GM23248 (cell line): Measurements from ENCODE around the gene FBXW9. TPM values are rescaled to one million over a fixed set of nuclear protein-coding genes. Genes with fewer than 3 reads are reported as not detected.

Source experiments
- DNase-seq: peaks from one replicate; pipeline ENCODE4 v3.0.0-alpha.2; 2015
- H2AFZ ChIP-seq: fragments of 200-600 bp; sonication (generic); 2 replicates; pipeline ENCODE4 v1.6.1; 2016; ENCODE audit warnings: antibody characterized with exemption
- H3F3A ChIP-seq: fragments of 200-600 bp; sonication (generic); 2 replicates; pipeline ENCODE4 v1.6.1; 2016; ENCODE audit warnings: mild to moderate bottlenecking, antibody characterized with exemption, mixed run types; ENCODE audit not compliant: insufficient read depth
- H3K27ac ChIP-seq: fragments of 200-600 bp; sonication (generic); 2 replicates; pipeline ENCODE4 v1.5.1; 2016; ENCODE audit warnings: mild to moderate bottlenecking
- H3K27me3 ChIP-seq: fragments of 200-600 bp; sonication (generic); replicated peaks from 2 replicates; pipeline ENCODE4 v1.6.1; 2016; ENCODE audit warnings: mild to moderate bottlenecking; ENCODE audit not compliant: insufficient read depth
- H3K36me3 ChIP-seq: fragments of 200-600 bp; sonication (generic); 2 replicates; pipeline ENCODE4 v1.6.1; 2016; ENCODE audit warnings: low read depth, mild to moderate bottlenecking
- H3K4me1 ChIP-seq: fragments of 200-600 bp; sonication (generic); 2 replicates; pipeline ENCODE4 v1.6.1; 2016; ENCODE audit warnings: mild to moderate bottlenecking; ENCODE audit not compliant: insufficient read depth
- H3K4me2 ChIP-seq: fragments of 200-600 bp; sonication (generic); one replicate; pipeline ENCODE4 v1.6.1; 2016; ENCODE audit warnings: mild to moderate bottlenecking; ENCODE audit not compliant: unreplicated experiment
- H3K4me3 ChIP-seq: fragments of 200-600 bp; sonication (generic); 2 replicates; pipeline ENCODE4 v1.5.1; 2016; ENCODE audit warnings: mild to moderate bottlenecking
- H3K79me2 ChIP-seq: fragments of 200-600 bp; sonication (generic); 2 replicates; pipeline ENCODE4 v1.6.1; 2016; ENCODE audit warnings: mild to moderate bottlenecking; ENCODE audit not compliant: insufficient read depth
- H3K9ac ChIP-seq: fragments of 200-600 bp; sonication (generic); 2 replicates; pipeline ENCODE4 v1.6.1; 2016; ENCODE audit warnings: mild to moderate bottlenecking
- H3K9me2 ChIP-seq: fragments of 200-600 bp; sonication (generic); 2 replicates; pipeline ENCODE4 v1.6.1; 2016; ENCODE audit warnings: mixed run types, mild to moderate bottlenecking, moderate library complexity; ENCODE audit not compliant: insufficient read depth
- H3K9me3 ChIP-seq: fragments of 200-600 bp; sonication (generic); one replicate; pipeline ENCODE4 v1.6.1; 2017; ENCODE audit warnings: low read depth
- H4K20me1 ChIP-seq: fragments of 200-600 bp; sonication (generic); 2 replicates; pipeline ENCODE4 v1.6.0; 2016; ENCODE audit not compliant: insufficient read depth
- EZH2 ChIP-seq: fragments of 200-600 bp; sonication (generic); IDR thresholded peaks from 2 replicates; pipeline ENCODE4 v1.6.1; 2018; ENCODE audit warnings: antibody characterized with exemption, mild to moderate bottlenecking; ENCODE audit not compliant: insufficient read depth, poor library complexity, severe bottlenecking
- EZH2phosphoT487 ChIP-seq: fragments of 200-600 bp; sonication (generic); IDR thresholded peaks from 2 replicates; pipeline ENCODE4 v1.6.1; 2018; ENCODE audit warnings: antibody characterized with exemption, moderate library complexity, mild to moderate bottlenecking, low read depth; ENCODE audit not compliant: insufficient read depth
- WGBS, 2 experiments: methylation state at CpG; one replicate each; pipeline ENCODE4 v1.1.6; 2015 to 2017; ENCODE audit warnings: low lambda C conversion rate in 2 of 2, low coverage in 1 of 2; ENCODE audit errors: missing lambda C conversion rate in 2 of 2; 5-methylcytosine and 5-hydroxymethylcytosine counted together
- in situ Hi-C: fragments of 300-500 bp; cut with MboI; formaldehyde crosslinking; loops from 2 replicates; pipeline ENCODE4 v1.15.0; 2020
- polyA plus RNA-seq: library from polyadenylated mRNA; unstranded; fragments of >200 nt; fragmentation: Nextera tagmentation; extraction: Ambion mirVana; gene quantifications from 2 replicates; pipeline ENCODE4 v1.2.1, GENCODE V29; 2016
- total RNA-seq: library from RNA; depleted of rRNA; stranded (reverse); fragments of >200 nt; shearing (Covaris generic); gene quantifications from 2 replicates; pipeline ENCODE4 v1.2.3, GENCODE V29; 2014

Gene FBXW9
- total and polyA plus RNA-seq, 2 experiments from 2014 or later = 14.2 to 22.3 TPM

- DNase-seq = no peak
- peaks cover 7% of the 10 kb centered on the region for H3K79me2 ChIP-seq
- whole genome bisulfite sequencing, 2 experiments = 73 to 82% methylated on average over 5 of the region's 5 CpGs
Measured at GRCh38 chr19:12692960-12693359, 3.5 kb downstream of the FBXW9 start.

GRCh38 chr19:12689581-12690216 is 6.7 kb downstream of the FBXW9 start:
- Histone ChIP-seq H3K4me3 (no peak overlapping the region), H3F3A (no peaks in the 10 kb centered on the region), H3K9me2 (no peaks in the 10 kb centered on the region), H3K9me3 (no peaks in the 10 kb centered on the region), H3K4me1 (no peaks in the 10 kb centered on the region), H3K27ac (no peak overlapping the region), H3K79me2 (no peaks in the 10 kb centered on the region), H4K20me1 (no peaks in the 10 kb centered on the region), H3K36me3 (no peaks in the 10 kb centered on the region), H3K27me3 (no peaks in the 10 kb centered on the region), H3K4me2 (no peak overlapping the region), H3K9ac (no peak overlapping the region), H2AFZ (no peak overlapping the region)
- DNase-seq = no peak
- in situ Hi-C loops = no loop called here
- TF ChIP-seq EZH2 (no peak), EZH2phosphoT487 (no peak)
- WGBS, 2 experiments = 78 to 82% methylated on average over 23 to 26 of the region's 26 CpGs

More at GRCh38 chr19:12692960-12693359, 3.5 kb downstream of the FBXW9 start:
- peaks cover 7% of the 10 kb centered on the region; the same call in 1 of the 2 replicates for H3K4me1 ChIP-seq
- H3K9me2 ChIP-seq = no peaks in the 10 kb centered on the region
- H3K9me3 ChIP-seq = no peaks in the 10 kb centered on the region
- H4K20me1 ChIP-seq = no peaks in the 10 kb centered on the region
- H3K9ac ChIP-seq = no peak overlapping the region
- in situ Hi-C loops = no loop called here
- TF ChIP-seq EZH2phosphoT487 (no peak), EZH2 (no peak)
- no peaks in the 10 kb centered on the region for H3K27me3 ChIP-seq
- H3K4me3 ChIP-seq = no peak overlapping the region
- H2AFZ ChIP-seq = no peak overlapping the region
- H3F3A ChIP-seq = 0 out of 2 replicates have a peak, but pooled peaks cover 5% of the 10 kb centered on the region
- no peaks in the 10 kb centered on the region for H3K36me3 ChIP-seq
- no peak overlapping the region for H3K4me2 ChIP-seq
- no peak overlapping the region for H3K27ac ChIP-seq

- WGBS, 2 experiments = 94 to 98% methylated on average over 10 to 12 of the region's 12 CpGs
- H3K27ac ChIP-seq = no peak overlapping the region
- no peaks in the 10 kb centered on the region for H3K9me2 ChIP-seq
- no peaks in the 10 kb centered on the region for H3K4me1 ChIP-seq
- no peaks in the 10 kb centered on the region for H3K9me3 ChIP-seq
- no peaks in the 10 kb centered on the region for H3K27me3 ChIP-seq
- no peaks in the 10 kb centered on the region for H4K20me1 ChIP-seq
- TF ChIP-seq EZH2 (no peak), EZH2phosphoT487 (no peak)
- H3K4me2 ChIP-seq = no peak overlapping the region
- H3F3A ChIP-seq = no peaks in the 10 kb centered on the region
- no peak overlapping the region for H2AFZ ChIP-seq
- no peak for DNase-seq
- in situ Hi-C loops = no loop called here
- H3K79me2 ChIP-seq = no peaks in the 10 kb centered on the region
- H3K36me3 ChIP-seq = no peaks in the 10 kb centered on the region
- no peak overlapping the region for H3K9ac ChIP-seq
- no peak overlapping the region for H3K4me3 ChIP-seq
Measured at GRCh38 chr19:12689012-12689411, 7.4 kb downstream of the FBXW9 start.

- DNase-seq = no peak
- TF ChIP-seq EZH2 = no peak
- TF ChIP-seq EZH2phosphoT487 = no peak
- Histone ChIP-seq H3K9me3 (no peaks in the 10 kb centered on the region), H3K4me1 (no peaks in the 10 kb centered on the region), H3K4me3 (no peak within 1 kb of the TSS), H3K36me3 (no peaks in the 10 kb centered on the region), H3K9ac (no peak within 1 kb of the TSS), H3K27me3 (no peaks in the 10 kb centered on the region), H3K4me2 (no peak within 1 kb of the TSS), H3F3A (no peaks in the 10 kb centered on the region), H3K79me2 (no peaks in the 10 kb centered on the region), H3K27ac (no peak within 1 kb of the TSS), H3K9me2 (no peaks in the 10 kb centered on the region), H2AFZ (no peak within 1 kb of the TSS), H4K20me1 (no peaks in the 10 kb centered on the region)
- 77 to 81% methylated on average over 9 of the region's 9 CpGs for WGBS, 2 experiments
- in situ Hi-C loops = no loop called here
Measured at GRCh38 chr19:12687496-12688196, 8.8 kb downstream of the FBXW9 start, which contains the start of gene GNG14. Gene GNG14 (plus strand): TSS chr19:12687998. CDS start chr19:12688049, 51 bp downstream.
